ENCODE measurements around the gene DYNC1LI1. TPM values are rescaled to one million over a fixed set of nuclear protein-coding genes. Genes with fewer than 3 reads are reported as not detected.
"Not testable (repeated sequence)": the region's sequence is repeated elsewhere in the genome, so short reads cannot be mapped to it uniquely, and the experiment has no call there.

The DYNC1LI1 gene
- total RNA-seq, 1 donor from 2014 or later, result 181 TPM

- Mint-ChIP-seq H3K4me3 (ENCODE audit: unreplicated experiment) (no peak overlapping the region), H3K27me3 (ENCODE audit: unreplicated experiment) (peaks cover 5% of the 10 kb centered on the region), H3K36me3 (ENCODE audit: unreplicated experiment) (no peaks in the 10 kb centered on the region), H3K27ac (ENCODE audit: unreplicated experiment) (no peak overlapping the region), H3K4me1 (ENCODE audit: low read depth, unreplicated experiment) (peaks cover 27% of the 10 kb centered on the region), H3K9me3 (ENCODE audit: unreplicated experiment) (peaks cover 2% of the 10 kb centered on the region)
- no peak for TF ChIP-seq CTCF (IDR thresholded peaks at IDR 0.05; ENCODE audit: partially characterized antibody, unreplicated experiment)
- no peak for DNase-seq
Observed at GRCh38 chr3:32591186-32591585, 20.5 kb upstream of the DYNC1LI1 start.

GRCh38 chr3:32586356-32586755 lies 15.7 kb upstream of the DYNC1LI1 start:
- H3K27ac Mint-ChIP-seq (ENCODE audit: unreplicated experiment), result peak overlapping the region; percentile 90
- peaks cover 21% of the 10 kb centered on the region for H3K4me1 Mint-ChIP-seq (ENCODE audit: low read depth, unreplicated experiment)
- no peak for TF ChIP-seq CTCF (IDR thresholded peaks at IDR 0.05; ENCODE audit: partially characterized antibody, unreplicated experiment)
- no peaks in the 10 kb centered on the region for H3K36me3 Mint-ChIP-seq (ENCODE audit: unreplicated experiment)
- H3K27me3 Mint-ChIP-seq (ENCODE audit: unreplicated experiment), result peaks cover 3% of the 10 kb centered on the region
- peaks cover 2% of the 10 kb centered on the region for H3K9me3 Mint-ChIP-seq (ENCODE audit: unreplicated experiment)
- H3K4me3 Mint-ChIP-seq (ENCODE audit: unreplicated experiment), result peak overlapping the region; percentile 48
- peak; percentile 44 for DNase-seq

GRCh38 chr3:32584660-32585059 lies 14.0 kb upstream of the DYNC1LI1 start:
- DNase-seq, result no peak
- Mint-ChIP-seq H3K27ac (ENCODE audit: unreplicated experiment) (peak overlapping the region; percentile 82), H3K36me3 (ENCODE audit: unreplicated experiment) (no peaks in the 10 kb centered on the region), H3K4me1 (ENCODE audit: low read depth, unreplicated experiment) (peaks cover 23% of the 10 kb centered on the region), H3K27me3 (ENCODE audit: unreplicated experiment) (no peaks in the 10 kb centered on the region), H3K9me3 (ENCODE audit: unreplicated experiment) (peaks cover 2% of the 10 kb centered on the region), H3K4me3 (ENCODE audit: unreplicated experiment) (no peak overlapping the region)
- TF ChIP-seq CTCF (IDR thresholded peaks at IDR 0.05; ENCODE audit: partially characterized antibody, unreplicated experiment), result no peak

GRCh38 chr3:32583708-32584107 lies 13.1 kb upstream of the DYNC1LI1 start:
- H3K4me3 Mint-ChIP-seq (ENCODE audit: unreplicated experiment), result no peak overlapping the region
- no peak for DNase-seq

GRCh38 chr3:32578669-32579068 lies 8.0 kb upstream of the DYNC1LI1 start:
- not testable (repeated sequence) for H3K36me3 Mint-ChIP-seq (ENCODE audit: unreplicated experiment); H3K4me3 Mint-ChIP-seq (ENCODE audit: unreplicated experiment); H3K27ac Mint-ChIP-seq (ENCODE audit: unreplicated experiment); DNase-seq; H3K27me3 Mint-ChIP-seq (ENCODE audit: unreplicated experiment); H3K9me3 Mint-ChIP-seq (ENCODE audit: unreplicated experiment)
- peaks cover 19% of the 10 kb centered on the region for H3K4me1 Mint-ChIP-seq (ENCODE audit: low read depth, unreplicated experiment)

More at GRCh38 chr3:32583708-32584107, 13.1 kb upstream of the DYNC1LI1 start:
- Mint-ChIP-seq H3K27ac (ENCODE audit: unreplicated experiment) (no peak overlapping the region), H3K27me3 (ENCODE audit: unreplicated experiment) (no peaks in the 10 kb centered on the region), H3K9me3 (ENCODE audit: unreplicated experiment) (peaks cover 2% of the 10 kb centered on the region), H3K4me1 (ENCODE audit: low read depth, unreplicated experiment) (peaks cover 16% of the 10 kb centered on the region), H3K36me3 (ENCODE audit: unreplicated experiment) (no peaks in the 10 kb centered on the region)
- TF ChIP-seq CTCF (IDR thresholded peaks at IDR 0.05; ENCODE audit: partially characterized antibody, unreplicated experiment), result no peak

Data from glutamatergic neuron (in vitro differentiated cells).